Left lobe of liver (tissue), 2 donors: ENCODE measurements around the gene IER2. TPM values are rescaled to one million over a fixed set of nuclear protein-coding genes. Genes with fewer than 3 reads are reported as not detected.
"Not testable (repeated sequence)": the region's sequence is repeated elsewhere in the genome, so short reads cannot be mapped to it uniquely, and the experiment has no call there.

Experiments
- ATAC-seq: fragments of 200-7000 bp; cut with Tn5 transposase; one replicate; pipeline ENCODE4 v1.9.1; 2020; ENCODE audit warnings: mild to moderate bottlenecking, moderate library complexity
- DNase-seq: peaks from one replicate; pipeline ENCODE4 v3.0.0-alpha.2; 2020; ENCODE audit warnings: low spot score
- total RNA-seq: library from RNA; stranded (reverse); gene quantifications from one replicate; pipeline ENCODE4 v1.2.1, GENCODE V29; 2021
- donor health status: DM: no; HTN: no; CAD: no; lungs with moderate emphysema.
- donor health status: DM: no; HTN: yes; CAD: no.

The IER2 gene
- total RNA-seq, 1 donor from 2014 or later: 26.5 TPM

- DNase-seq (no peak), ATAC-seq (no peak)
These were observed 11.9 kb upstream of the IER2 start for GRCh38 chr19:13138171-13138915.

DNA sequence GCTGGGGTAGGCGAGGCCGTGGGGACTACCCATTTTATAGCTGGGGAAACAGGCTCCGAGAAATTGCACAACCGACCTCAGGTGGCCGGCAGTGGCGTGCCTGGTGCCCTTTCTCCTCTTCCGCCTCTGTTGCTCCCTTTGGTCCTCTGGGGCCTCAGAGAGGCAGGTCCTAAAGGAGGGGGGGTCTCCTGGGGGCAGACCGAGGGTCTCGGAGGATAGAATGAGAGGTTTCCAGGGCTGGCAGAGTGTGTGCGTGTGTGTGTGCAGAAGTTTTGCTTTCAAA, 11.4 kb upstream of the IER2 start:
- peak; percentile 21 for ATAC-seq
- DNase-seq: no peak

DNA sequence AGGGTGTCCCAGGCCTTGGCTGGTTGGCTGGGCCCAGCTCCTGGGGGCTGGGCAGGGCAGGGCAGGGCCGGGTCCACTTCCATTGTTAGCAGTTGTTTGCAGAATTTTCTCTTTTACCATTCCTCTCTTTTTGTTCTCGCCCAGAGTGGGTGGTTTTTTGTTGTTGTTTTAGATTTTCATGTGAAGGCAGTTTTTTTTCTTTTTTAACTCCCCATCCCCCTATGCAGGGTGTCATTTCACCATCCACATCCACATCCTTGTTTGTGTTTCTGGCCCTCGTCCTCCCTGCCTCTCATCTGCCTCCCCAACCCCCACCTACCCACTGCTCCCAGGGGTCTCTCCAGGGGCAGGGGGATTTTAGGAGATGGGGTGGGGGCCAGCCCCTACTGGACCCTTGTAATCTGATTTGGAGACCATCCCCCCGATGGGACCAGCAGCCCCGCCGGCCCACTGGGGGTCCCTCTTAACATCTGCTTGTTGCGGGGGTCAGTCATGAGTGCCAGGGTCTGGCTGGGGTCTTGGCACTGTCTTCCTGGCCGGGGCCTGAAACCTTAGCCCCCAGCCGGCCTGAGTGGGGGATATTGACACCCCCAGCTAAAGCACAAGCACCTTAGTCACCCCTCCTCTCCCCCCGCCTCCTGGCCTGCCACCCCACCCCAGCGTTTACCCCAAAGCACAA, 10.4 kb upstream of the IER2 start:
- DNase-seq: no peak

GRCh38 chr19:13146763-13147563, 3.2 kb upstream of the IER2 start:
- ATAC-seq (no peak), DNase-seq (no peak)

More for the DNA sequence above, 10.4 kb upstream of the IER2 start:
- ATAC-seq: no peak

- not testable (repeated sequence) for ATAC-seq, DNase-seq
These were observed 1.0 kb upstream of the IER2 start for GRCh38 chr19:13149173-13149627.

DNA sequence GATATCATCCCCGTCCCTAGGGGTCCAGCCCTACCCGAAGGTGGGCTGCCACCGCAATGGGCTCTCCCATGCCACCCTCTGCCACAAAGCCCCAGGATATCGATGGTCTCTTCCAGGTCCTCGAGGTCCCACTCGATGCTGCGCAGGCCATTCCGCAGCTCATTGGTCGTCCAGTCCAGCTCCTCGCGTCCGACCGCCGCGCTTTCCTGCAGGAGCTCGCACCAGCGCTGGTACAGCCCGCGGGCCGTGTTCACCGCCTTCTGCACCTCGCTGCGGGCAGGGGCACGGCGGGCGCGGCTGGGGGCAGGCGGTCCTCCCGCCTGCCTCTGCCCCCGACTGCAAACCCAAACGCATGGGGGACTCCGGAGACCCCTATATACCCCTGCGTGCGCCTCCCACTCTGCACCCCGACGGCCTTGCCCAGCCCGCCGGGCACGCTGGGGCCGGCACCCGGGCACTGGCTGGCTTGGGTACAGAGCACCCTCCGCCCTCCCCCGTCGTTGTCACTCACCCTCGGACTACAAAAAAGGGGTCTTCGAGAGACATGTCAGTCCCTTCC, 504 bp upstream of the IER2 start:
- peak; percentile 3 for ATAC-seq
- peak; percentile 72 for DNase-seq

GRCh38 chr19:13150931-13151604, 857 bp downstream of the IER2 start:
- ATAC-seq (no peak), DNase-seq (peak; percentile 70)

- DNase-seq (peak; percentile 98), ATAC-seq (peak; percentile 52)
These were observed 1.6 kb downstream of the IER2 start for GRCh38 chr19:13151605-13152355.

DNA sequence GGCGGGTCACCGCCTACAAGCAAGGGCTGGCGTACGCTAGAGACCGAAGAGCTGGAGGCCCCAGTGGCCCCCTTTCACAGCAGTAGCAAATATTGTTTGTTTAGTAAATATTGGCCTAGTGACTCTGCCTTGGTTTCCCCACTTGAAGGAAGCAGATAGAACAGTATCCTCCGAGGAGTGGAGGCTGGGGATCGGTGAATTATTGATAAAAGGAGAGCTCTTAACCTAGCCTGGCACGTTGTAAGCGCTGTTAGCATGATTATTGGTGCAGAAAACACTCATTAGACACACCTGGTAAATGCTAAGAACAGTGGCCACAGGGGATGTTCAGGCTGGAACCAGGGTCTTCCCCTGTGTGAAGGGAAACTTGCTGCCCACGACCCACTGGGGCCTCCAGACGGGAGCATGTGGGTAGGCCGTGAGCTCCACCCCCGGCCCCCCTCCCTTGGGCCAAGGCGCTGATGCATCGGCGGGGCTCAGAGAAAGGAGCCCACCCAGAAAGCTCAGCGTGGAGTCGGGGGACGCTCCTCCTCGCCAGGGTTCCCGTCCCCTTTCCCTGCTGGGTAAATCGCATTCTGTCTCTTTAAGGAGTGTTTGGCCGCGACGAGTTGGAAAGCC, 2.3 kb downstream of the IER2 start:
- no peak for DNase-seq
- ATAC-seq: peak; percentile 0

DNA sequence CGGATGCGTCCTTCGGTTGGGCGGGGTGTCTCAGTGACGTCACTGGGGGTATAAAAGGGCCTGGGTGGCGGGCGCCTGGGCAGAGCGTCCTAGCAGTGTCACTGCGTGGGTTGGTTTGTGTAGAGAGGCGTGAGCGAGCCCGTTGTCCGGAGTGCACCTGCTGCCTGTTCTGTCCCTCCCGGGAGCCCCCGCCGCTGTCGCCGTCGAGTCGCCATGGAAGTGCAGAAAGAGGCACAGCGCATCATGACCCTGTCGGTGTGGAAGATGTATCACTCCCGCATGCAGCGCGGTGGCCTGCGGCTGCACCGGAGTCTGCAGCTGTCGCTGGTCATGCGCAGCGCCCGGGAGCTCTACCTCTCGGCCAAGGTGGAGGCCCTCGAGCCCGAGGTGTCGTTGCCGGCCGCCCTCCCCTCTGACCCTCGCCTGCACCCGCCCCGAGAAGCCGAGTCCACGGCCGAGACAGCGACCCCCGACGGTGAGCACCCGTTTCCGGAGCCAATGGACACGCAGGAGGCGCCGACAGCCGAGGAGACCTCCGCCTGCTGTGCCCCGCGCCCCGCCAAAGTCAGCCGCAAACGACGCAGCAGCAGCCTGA, 2.9 kb downstream of the IER2 start:
- ATAC-seq (peak; percentile 36), DNase-seq (peak; percentile 99)

GRCh38 chr19:13153569-13154240, 3.5 kb downstream of the IER2 start:
- peak; percentile 63 for DNase-seq
- no peak for ATAC-seq

DNA sequence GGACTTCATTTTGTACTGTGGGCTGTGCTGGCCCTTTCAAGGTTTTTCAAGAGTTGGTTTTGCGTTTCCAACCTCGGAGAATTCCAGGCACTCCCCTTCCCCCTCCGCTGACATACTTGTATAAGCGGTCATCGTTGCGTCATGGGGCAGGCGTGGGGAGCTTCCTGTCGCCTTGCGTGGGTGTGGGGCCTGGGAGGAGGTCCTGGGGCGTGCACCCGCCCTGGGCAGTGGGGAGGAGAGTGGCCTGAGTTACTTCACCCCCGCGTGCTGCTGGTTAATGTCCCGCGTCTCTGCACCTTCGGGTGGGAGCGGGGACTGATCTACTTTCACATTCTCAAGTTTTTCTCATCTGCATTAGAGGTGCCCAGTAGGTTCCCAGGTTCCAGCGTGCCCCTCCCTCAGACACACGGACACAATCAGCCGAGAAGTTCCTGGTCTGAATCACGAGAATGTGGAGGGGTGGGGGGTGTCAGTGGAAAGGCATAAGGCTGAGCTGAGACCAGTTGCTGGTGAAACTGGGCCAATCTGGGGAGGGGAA, 4.1 kb downstream of the IER2 start:
- ATAC-seq: peak; percentile 30

DNA sequence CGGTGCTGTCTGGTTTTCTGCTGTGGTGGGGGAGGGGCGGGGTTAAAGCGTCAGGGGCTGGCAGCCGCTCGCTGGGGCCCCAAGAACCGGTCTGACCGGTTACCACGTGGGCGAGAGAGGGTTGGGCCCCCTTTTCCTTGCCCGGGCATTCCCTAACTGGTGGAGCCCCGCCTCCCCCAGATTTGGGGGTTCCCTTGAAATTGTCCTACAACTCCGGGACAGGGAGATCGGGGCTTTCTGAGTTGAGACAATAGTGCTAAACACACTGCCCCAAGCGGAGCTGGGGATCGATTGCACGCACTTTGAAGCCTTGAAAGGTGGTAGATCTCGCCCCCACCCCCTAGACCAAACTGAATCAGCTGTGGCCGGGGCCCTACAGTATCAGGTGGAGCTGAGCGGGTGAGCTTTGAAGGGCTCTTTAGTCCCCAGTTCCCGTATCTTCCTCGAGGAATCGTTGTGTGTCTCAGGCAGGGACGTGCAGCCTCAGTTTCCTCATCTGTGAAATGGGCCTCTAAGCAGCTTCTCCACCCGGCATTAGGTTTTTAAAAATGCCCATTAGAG, 4.8 kb downstream of the IER2 start:
- no peak for ATAC-seq

More for the DNA sequence above, 4.1 kb downstream of the IER2 start:
- DNase-seq: peak; percentile 96

GRCh38 chr19:13155472-13156359, 5.5 kb downstream of the IER2 start:
- ATAC-seq (peak; percentile 53), DNase-seq (peak; percentile 94)

More for the DNA sequence above, 4.8 kb downstream of the IER2 start:
- peak; percentile 79 for DNase-seq

DNA sequence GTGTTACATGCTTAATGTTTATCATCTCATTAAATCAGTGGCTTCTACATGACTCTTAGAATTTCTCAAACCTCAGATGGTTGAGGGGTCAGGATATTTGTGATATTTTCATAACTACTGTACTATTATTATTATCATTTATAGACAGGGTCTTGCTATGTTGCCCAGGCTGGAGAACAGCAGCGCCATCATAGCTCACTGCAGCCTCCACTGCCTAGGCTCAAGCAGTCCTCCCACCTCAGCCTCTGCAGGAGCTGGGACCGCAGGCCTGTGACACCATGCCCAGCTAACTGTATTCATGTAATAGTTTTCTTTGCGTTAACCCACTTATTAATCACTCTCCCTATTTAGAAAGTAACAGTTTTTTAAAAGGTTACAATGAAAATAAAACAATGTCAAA, 9.5 kb downstream of the IER2 start:
- ATAC-seq (no peak), DNase-seq (no peak)

- ATAC-seq (no peak), DNase-seq (no peak)
These were observed 10.3 kb downstream of the IER2 start for GRCh38 chr19:13160557-13160956.
